SIG-M5 treated with dmso at 0.1 percent for 504 hours (cell line): ENCODE measurements around the gene RPL13A.
"Not testable (repeated sequence)": the region's sequence is repeated elsewhere in the genome, so short reads cannot be mapped to it uniquely, and the experiment has no call there.

ENCODE experiments used
- DNase-seq: peaks from one replicate; lab custom pipeline; 2025; ENCODE audit not compliant: unreplicated experiment; lab: John Stamatoyannopoulos, UW

Gene RPL13A

GRCh38 chr19:49487277-49488045 is at the start of gene RPL13A:
Gene RPL13A (plus strand): TSS chr19:49487608. CDS start chr19:49487630, 22 bp downstream.
- peak; percentile 96 for DNase-seq

- no peak for DNase-seq
Measured at GRCh38 chr19:49438261-49438660, 49.1 kb upstream of the RPL13A start.

GRCh38 chr19:49439836-49440235 is 47.6 kb upstream of the RPL13A start:
- DNase-seq = no peak

- DNase-seq = no peak
Measured at GRCh38 chr19:49440439-49441209, 46.8 kb upstream of the RPL13A start.

GRCh38 chr19:49441210-49441959 is 46.0 kb upstream of the RPL13A start, which contains the start of gene SLC17A7:
Gene SLC17A7 (minus strand): TSS chr19:49441527. CDS start chr19:49441379, 148 bp downstream.
- DNase-seq = no peak

- no peak for DNase-seq
Measured at GRCh38 chr19:49441960-49442350, 45.5 kb upstream of the RPL13A start.

- no peak for DNase-seq
Measured at GRCh38 chr19:49442354-49442753, 45.1 kb upstream of the RPL13A start.

GRCh38 chr19:49442771-49443365 is 44.5 kb upstream of the RPL13A start:
- DNase-seq = peak; percentile 58

- DNase-seq = peak; percentile 93
Measured at GRCh38 chr19:49443366-49444099, 43.9 kb upstream of the RPL13A start.

GRCh38 chr19:49444100-49444700 is 43.2 kb upstream of the RPL13A start:
- not testable (repeated sequence) for DNase-seq

- no peak for DNase-seq
Measured at GRCh38 chr19:49445997-49446396, 41.4 kb upstream of the RPL13A start.

- no peak for DNase-seq
Measured at GRCh38 chr19:49447485-49448431, 39.6 kb upstream of the RPL13A start.

- DNase-seq = no peak
Measured at GRCh38 chr19:49448432-49448786, 39.0 kb upstream of the RPL13A start.

GRCh38 chr19:49450405-49450804 is 37.0 kb upstream of the RPL13A start:
- DNase-seq = no peak

- peak; percentile 100 for DNase-seq
Measured at GRCh38 chr19:49451430-49452181, 35.8 kb upstream of the RPL13A start, which contains the start of gene PIH1D1. Gene PIH1D1 (minus strand): TSS chr19:49451814. CDS start chr19:49451574, 240 bp downstream.

GRCh38 chr19:49453013-49453756 is 34.2 kb upstream of the RPL13A start, which contains the start of gene ALDH16A1:
Gene ALDH16A1 (plus strand): TSS chr19:49453225. CDS start chr19:49453332, 107 bp downstream.
- DNase-seq = peak; percentile 95

GRCh38 chr19:49453757-49454240 is 33.6 kb upstream of the RPL13A start:
- DNase-seq = no peak
